Measurements from ENCODE around the gene CACNA1C. TPM values are rescaled to one million over a fixed set of nuclear protein-coding genes. Genes with fewer than 3 reads are reported as not detected.

CACNA1C gene
- total RNA-seq, 3 donors from 2014 or later, result 2.6 to 11.8 (median 9.5) TPM

DNA sequence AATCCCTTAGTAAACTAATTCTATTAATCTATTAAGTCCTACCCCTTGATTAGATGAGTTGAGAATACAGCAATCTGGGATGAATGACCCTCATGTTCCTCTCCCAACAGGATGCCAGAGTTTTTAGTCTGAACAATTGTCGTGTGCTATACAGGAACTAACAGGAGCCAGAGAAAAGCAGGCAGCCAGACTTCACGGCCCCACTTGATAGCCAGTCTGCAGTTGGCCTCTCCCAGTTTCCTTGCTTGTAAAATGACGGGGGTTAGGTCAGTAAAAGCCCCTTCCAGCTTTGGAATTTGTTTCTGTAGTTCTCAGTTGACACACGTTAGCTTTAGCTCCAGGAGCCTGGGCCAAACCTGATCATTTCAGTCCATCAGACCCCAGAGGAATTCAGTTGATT, 475.2 kb downstream of the CACNA1C start:
- H3K27me3 ChIP-seq, result no peaks in the 10 kb centered on the region
- no peak overlapping the region for H3K27ac ChIP-seq
- H3K36me3 ChIP-seq, result no peaks in the 10 kb centered on the region
- no peaks in the 10 kb centered on the region for H3K9me3 ChIP-seq
- no peak overlapping the region for H3K4me3 ChIP-seq
- DNase-seq (ENCODE audit: low spot score in 2 of 2), result no peak
- intact Hi-C loops (cut with DNase I; ENCODE audit: low total_unique reads), result no loop called here
- no peak for TF ChIP-seq POLR2AphosphoS5 (IDR thresholded peaks at IDR 0.05)
- TF ChIP-seq, protein P1, sequence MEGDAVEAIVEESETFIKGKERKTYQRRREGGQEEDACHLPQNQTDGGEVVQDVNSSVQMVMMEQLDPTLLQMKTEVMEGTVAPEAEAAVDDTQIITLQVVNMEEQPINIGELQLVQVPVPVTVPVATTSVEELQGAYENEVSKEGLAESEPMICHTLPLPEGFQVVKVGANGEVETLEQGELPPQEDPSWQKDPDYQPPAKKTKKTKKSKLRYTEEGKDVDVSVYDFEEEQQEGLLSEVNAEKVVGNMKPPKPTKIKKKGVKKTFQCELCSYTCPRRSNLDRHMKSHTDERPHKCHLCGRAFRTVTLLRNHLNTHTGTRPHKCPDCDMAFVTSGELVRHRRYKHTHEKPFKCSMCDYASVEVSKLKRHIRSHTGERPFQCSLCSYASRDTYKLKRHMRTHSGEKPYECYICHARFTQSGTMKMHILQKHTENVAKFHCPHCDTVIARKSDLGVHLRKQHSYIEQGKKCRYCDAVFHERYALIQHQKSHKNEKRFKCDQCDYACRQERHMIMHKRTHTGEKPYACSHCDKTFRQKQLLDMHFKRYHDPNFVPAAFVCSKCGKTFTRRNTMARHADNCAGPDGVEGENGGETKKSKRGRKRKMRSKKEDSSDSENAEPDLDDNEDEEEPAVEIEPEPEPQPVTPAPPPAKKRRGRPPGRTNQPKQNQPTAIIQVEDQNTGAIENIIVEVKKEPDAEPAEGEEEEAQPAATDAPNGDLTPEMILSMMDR (IDR thresholded peaks at IDR 0.05), result no peak
- TF ChIP-seq POLR2A (IDR thresholded peaks at IDR 0.05), result no peak
- H3K4me1 ChIP-seq, result no peaks in the 10 kb centered on the region

DNA sequence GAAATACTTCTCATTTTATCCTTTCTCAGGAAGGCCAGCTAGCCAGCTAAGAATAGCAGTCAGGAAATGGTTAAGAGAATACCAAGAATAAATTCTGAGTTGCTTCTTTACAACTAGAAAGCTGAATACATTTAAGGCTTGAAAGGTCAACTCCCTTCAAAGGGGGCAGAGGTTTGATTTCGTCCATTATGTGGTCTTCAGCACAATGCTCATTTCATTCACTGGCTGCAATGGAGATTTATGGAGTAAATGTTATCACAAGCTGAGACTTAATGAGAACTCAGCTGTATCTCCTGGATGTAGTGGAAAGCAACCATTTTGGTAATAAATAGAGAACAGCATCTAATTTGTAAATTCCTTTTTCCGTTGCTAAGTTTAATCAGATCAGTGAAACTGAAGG, 477.0 kb downstream of the CACNA1C start:
- H3K27me3 ChIP-seq, result no peaks in the 10 kb centered on the region
- no peak overlapping the region for H3K27ac ChIP-seq
- TF ChIP-seq POLR2A (IDR thresholded peaks at IDR 0.05) (no peak), POLR2AphosphoS5 (IDR thresholded peaks at IDR 0.05) (no peak)
- TF ChIP-seq, protein P1 (IDR thresholded peaks at IDR 0.05), result no peak
- H3K4me3 ChIP-seq, result no peak overlapping the region
- intact Hi-C loops (cut with DNase I; ENCODE audit: low total_unique reads), result no loop called here
- H3K4me1 ChIP-seq, result no peaks in the 10 kb centered on the region
- no peak for DNase-seq (ENCODE audit: low spot score in 2 of 2)
- no peaks in the 10 kb centered on the region for H3K36me3 ChIP-seq
- H3K9me3 ChIP-seq, result no peaks in the 10 kb centered on the region

DNA sequence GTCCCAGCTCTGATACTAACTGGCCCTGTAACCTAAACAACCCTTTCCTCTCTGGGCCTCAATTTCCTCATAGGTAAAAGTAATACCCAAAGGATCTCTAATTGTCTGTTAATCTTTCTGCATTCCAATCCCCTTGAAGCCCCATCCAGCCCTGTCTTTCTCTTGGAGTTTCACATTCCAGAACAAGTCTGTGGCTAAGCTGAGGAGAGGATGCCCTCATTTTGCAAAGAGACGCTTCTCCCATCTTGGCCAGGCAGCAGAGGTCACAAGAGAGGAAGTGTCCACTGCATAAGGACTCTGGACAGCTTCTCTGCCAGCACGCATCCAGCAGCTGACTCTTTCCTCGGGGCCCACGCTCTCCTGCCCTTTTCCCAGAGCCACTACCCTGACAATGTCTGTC, 478.6 kb downstream of the CACNA1C start:
- intact Hi-C loops (cut with DNase I; ENCODE audit: low total_unique reads), result no loop called here
- Histone ChIP-seq H3K27me3 (no peaks in the 10 kb centered on the region), H3K27ac (no peak overlapping the region), H3K36me3 (no peaks in the 10 kb centered on the region), H3K4me3 (no peak overlapping the region), H3K4me1 (no peaks in the 10 kb centered on the region), H3K9me3 (no peaks in the 10 kb centered on the region)
- TF ChIP-seq, protein P1 (IDR thresholded peaks at IDR 0.05), result no peak
- no peak for TF ChIP-seq POLR2A (IDR thresholded peaks at IDR 0.05)
- no peak for TF ChIP-seq POLR2AphosphoS5 (IDR thresholded peaks at IDR 0.05)
- no peak for DNase-seq (ENCODE audit: low spot score in 2 of 2)

DNA sequence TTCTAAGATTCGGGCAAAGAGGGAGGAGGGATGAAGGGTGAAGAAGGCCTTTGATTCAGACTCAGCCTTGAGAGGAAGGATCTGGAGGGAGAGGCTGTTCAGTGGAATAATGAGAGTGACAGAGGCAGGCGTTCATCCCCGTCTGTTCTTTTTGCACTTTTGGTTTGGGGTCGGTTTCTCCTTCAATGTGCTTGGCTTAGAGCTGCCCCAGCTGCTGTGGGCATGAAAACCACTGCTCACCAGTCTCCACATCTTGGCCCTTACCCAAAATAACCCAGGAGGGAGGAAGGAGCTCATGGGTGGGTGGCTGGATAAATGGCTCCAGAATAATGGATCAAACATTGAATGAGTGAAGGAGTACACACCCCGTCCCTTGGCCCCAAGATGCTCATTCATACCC, 480.2 kb downstream of the CACNA1C start:
- TF ChIP-seq, protein P1 (IDR thresholded peaks at IDR 0.05), result no peak
- no peak for TF ChIP-seq POLR2AphosphoS5 (IDR thresholded peaks at IDR 0.05)
- Histone ChIP-seq H3K4me1 (no peaks in the 10 kb centered on the region), H3K27ac (no peak overlapping the region), H3K4me3 (no peak overlapping the region), H3K9me3 (no peaks in the 10 kb centered on the region), H3K27me3 (no peaks in the 10 kb centered on the region), H3K36me3 (no peaks in the 10 kb centered on the region)
- no peak for DNase-seq (ENCODE audit: low spot score in 2 of 2)
- intact Hi-C loops (cut with DNase I; ENCODE audit: low total_unique reads), result no loop called here

DNA sequence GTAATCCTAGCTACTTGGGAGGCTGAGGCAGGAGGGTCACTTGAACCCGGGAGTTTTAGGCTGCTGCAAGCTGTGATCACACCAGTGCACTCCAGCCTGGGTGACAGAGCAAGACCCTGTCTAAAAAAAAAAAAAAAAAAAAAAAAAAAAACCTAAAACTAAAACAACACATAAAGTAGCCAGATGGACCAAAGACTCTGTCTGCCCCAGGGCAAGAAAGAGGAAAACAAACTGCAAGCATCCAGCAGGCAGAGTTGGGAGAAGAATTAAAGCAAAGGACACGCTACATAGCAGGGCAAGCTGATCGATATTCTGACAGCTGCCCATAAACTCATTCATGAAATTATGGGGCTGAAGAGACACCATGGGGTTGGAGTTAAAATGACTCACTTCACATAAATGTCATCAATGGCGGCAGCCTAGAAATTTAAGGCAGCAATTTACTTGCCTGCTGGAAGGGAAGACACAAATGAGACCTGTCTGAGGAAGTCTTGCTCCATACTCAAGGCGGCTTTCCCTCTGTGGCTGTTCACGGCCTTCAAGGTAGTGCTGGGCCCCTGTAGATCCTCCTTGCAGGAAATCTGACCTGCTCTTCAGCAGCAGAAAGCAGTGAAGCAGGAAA, 482.9 kb downstream of the CACNA1C start:
- DNase-seq (ENCODE audit: low spot score in 2 of 2), result no peak
- intact Hi-C loops (cut with DNase I; ENCODE audit: low total_unique reads), result no loop called here
- TF ChIP-seq, protein P1 (IDR thresholded peaks at IDR 0.05), result no peak
- TF ChIP-seq POLR2A (IDR thresholded peaks at IDR 0.05), result no peak
- no peak for TF ChIP-seq POLR2AphosphoS5 (IDR thresholded peaks at IDR 0.05)
- Histone ChIP-seq H3K4me1 (no peaks in the 10 kb centered on the region), H3K9me3 (no peaks in the 10 kb centered on the region), H3K36me3 (no peaks in the 10 kb centered on the region), H3K4me3 (no peak overlapping the region), H3K27ac (no peak overlapping the region), H3K27me3 (no peaks in the 10 kb centered on the region)
